ENCODE measurements around the gene GLP1R. TPM values are rescaled to one million over a fixed set of nuclear protein-coding genes. Genes with fewer than 3 reads are reported as not detected.

Gene GLP1R
- total RNA-seq, 4 donors from 2014 or later, result 0.38 to 0.67 TPM; not detected in 2

- DNase-seq, result no peak
- Histone ChIP-seq H3K9me3 (no peaks in the 10 kb centered on the region), H3K27ac (no peak overlapping the region), H3K4me1 (no peaks in the 10 kb centered on the region), H3K4me3 (no peak overlapping the region), H3K27me3 (no peaks in the 10 kb centered on the region), H3K36me3 (peaks cover 0 to 19% (median 2%) of the 10 kb centered on the region in 3 donors)
- TF ChIP-seq CTCF (IDR thresholded peaks at IDR 0.05), result no peak
- TF ChIP-seq POLR2A (IDR thresholded peaks at IDR 0.05), result no peak
Measured at GRCh38 chr6:39108041-39108839, 59.7 kb downstream of the GLP1R start.

- Histone ChIP-seq H3K4me3 (no peak overlapping the region), H3K36me3 (peaks cover 0 to 10% (median 2%) of the 10 kb centered on the region in 3 donors), H3K27ac (peak overlapping the region in 1 of 4 donors; percentile 24), H3K27me3 (no peaks in the 10 kb centered on the region), H3K9me3 (no peaks in the 10 kb centered on the region), H3K4me1 (peaks cover 0 to 11% (median 1%) of the 10 kb centered on the region in 4 donors)
- no peak for DNase-seq
- TF ChIP-seq CTCF (IDR thresholded peaks at IDR 0.05) (no peak), POLR2A (IDR thresholded peaks at IDR 0.05) (no peak)
Measured at GRCh38 chr6:39111280-39111679, 62.7 kb downstream of the GLP1R start.

DNA sequence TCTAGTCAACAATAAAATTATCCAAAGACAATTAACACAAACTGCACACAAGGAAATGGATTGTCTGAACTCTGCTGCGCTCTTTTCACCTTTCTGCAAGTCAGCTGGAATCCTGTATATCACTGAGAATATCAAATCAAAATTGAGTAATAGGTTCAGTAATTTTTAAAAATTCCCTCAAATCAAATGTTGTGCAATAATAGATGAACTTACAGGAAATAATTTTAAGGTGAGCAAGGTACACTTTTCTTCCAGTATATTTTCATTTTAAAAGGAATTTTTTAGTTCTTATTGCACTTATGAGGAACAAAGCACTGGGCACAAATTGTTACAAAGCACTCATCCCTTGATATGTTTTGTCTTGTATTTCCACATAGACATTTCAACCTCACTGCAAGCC, 65.2 kb downstream of the GLP1R start:
- H3K36me3 ChIP-seq, result peaks cover 0 to 10% (median 2%) of the 10 kb centered on the region in 3 donors
- no peak overlapping the region for H3K27ac ChIP-seq
- peak overlapping the region in 2 of 4 donors; percentile 69 to 73 for H3K4me3 ChIP-seq
- DNase-seq, result no peak
- H3K4me1 ChIP-seq, result peaks cover 0 to 11% (median 1%) of the 10 kb centered on the region in 4 donors
- H3K9me3 ChIP-seq, result no peaks in the 10 kb centered on the region
- no peaks in the 10 kb centered on the region for H3K27me3 ChIP-seq
- no peak for TF ChIP-seq CTCF (IDR thresholded peaks at IDR 0.05)
- no peak for TF ChIP-seq POLR2A (IDR thresholded peaks at IDR 0.05)

- Histone ChIP-seq H3K4me1 (peaks cover 0 to 11% (median 1%) of the 10 kb centered on the region in 4 donors), H3K9me3 (no peaks in the 10 kb centered on the region), H3K27me3 (no peaks in the 10 kb centered on the region), H3K4me3 (peak overlapping the region; percentile 57 to 80 (median 71)), H3K36me3 (peaks cover 0 to 5% (median 0%) of the 10 kb centered on the region in 3 donors), H3K27ac (peak overlapping the region; percentile 89 to 99 (median 96))
- DNase-seq, result no peak
- TF ChIP-seq CTCF (IDR thresholded peaks at IDR 0.05), result no peak
- TF ChIP-seq POLR2A (IDR thresholded peaks at IDR 0.05), result no peak
Measured at GRCh38 chr6:39114388-39114703, 65.8 kb downstream of the GLP1R start.

DNA sequence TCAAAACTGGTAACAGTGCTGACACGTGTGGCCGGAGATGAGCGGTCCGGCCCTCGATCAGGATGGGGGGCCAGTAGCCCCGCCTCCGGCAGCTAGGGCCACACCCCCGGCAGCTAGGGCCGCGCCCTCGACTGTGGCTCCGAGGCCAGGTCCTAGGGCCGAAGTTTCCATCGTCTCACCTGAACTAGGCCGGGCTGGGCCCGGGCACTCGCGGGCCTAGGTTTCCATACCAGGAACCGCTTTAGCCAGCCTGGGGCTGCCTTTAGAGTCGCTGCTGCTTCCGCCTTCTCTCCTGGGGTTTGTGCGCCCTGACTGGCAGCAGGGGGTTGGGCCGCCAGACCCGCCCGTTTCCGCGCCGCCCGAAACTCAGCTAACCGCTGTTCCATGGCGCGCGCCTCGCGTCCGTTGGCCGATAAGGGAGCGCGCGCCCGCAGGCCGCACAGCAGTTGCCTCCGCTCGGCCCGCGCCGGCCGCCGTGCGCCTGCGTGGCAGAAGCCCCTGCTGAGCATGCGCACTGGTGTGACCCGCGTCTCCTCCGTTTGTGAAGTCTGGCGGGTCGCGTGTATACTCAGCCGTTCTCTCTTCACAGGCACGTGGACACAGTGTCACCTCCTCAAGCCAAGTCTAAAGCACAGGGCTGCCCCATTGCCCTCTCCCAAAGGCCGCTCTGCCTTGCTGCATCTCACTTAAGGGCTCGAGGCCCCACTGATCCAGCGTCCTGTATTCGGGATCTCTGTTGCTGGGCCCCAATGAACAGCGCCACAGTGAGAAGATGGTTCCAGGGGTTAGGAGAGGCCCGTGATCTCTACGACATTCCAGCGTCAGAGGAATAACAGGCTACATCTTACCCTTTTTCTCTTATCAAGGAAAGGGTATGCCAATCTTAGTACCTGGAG, 66.4 kb downstream of the GLP1R start, which contains the start of gene SAYSD1:
TSS of gene SAYSD1 (minus strand) at position 483 of the 896 bp plus-strand sequence. CDS start at position 386, 97 bp downstream.
- Histone ChIP-seq H3K36me3 (no peaks in the 10 kb centered on the region), H3K27me3 (no peaks in the 10 kb centered on the region), H3K27ac (peak within 1 kb of the TSS; percentile 89 to 99 (median 96)), H3K4me1 (peaks cover 0 to 11% (median 1%) of the 10 kb centered on the region in 4 donors), H3K4me3 (peak within 1 kb of the TSS; percentile 57 to 80 (median 71)), H3K9me3 (no peaks in the 10 kb centered on the region)
- TF ChIP-seq POLR2A (IDR thresholded peaks at IDR 0.05), result peak; percentile 77 to 84
- TF ChIP-seq CTCF (IDR thresholded peaks at IDR 0.05), result peak in 1 of 6 experiments; percentile 2
- DNase-seq, result peak; percentile 89 to 97 (median 92)

Measured in Peyer's patch (tissue), 4 donors.